Measurements from ENCODE around the gene CNTN4.
"Not testable (repeated sequence)": the region's sequence is repeated elsewhere in the genome, so short reads cannot be mapped to it uniquely, and the experiment has no call there.

CNTN4 gene

DNA sequence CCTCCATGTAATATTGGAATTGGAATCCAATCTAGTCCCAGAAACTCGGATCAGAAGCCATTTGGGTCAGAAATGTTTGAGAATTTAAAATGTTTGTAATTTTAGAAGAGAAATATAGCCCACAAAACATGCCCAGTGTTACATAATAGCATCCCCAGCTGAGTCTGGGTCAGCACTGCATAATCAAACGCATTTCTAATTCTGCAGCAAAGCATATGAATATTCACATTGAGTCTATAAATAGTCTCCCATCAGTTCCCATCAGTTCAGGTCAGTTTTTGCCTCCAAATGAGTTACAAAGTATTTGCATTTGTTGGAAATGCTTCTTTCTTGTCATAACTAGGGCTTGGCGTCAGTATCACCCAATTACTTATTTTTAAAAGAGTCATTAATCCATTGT is 628.4 kb downstream of the CNTN4 start:
- no peak for DNase-seq

GRCh38 chr3:2727610-2728318 is 629.1 kb downstream of the CNTN4 start:
- no peak for DNase-seq

DNA sequence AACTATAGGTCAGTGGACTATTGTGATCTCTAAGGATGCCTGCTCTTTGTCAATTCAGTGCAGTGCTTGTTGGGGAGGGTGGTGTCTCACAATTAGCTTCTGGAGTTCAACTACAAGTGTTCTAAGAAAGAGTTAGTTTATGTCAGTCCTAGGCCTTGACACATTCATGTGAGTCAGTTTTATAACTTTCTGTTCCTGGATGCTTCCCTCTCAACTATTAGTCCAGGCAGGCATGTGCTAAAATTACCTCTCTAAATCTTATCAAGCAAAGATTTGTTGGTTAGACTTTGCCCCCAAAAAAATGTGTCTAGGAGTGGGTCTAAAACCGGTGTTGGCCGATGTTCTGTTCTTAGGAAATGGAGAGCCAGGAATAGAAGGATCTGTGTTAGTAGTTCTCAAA is 633.2 kb downstream of the CNTN4 start:
- no peak for DNase-seq

GRCh38 chr3:2735392-2735894 is 636.8 kb downstream of the CNTN4 start:
- DNase-seq = no peak

DNA sequence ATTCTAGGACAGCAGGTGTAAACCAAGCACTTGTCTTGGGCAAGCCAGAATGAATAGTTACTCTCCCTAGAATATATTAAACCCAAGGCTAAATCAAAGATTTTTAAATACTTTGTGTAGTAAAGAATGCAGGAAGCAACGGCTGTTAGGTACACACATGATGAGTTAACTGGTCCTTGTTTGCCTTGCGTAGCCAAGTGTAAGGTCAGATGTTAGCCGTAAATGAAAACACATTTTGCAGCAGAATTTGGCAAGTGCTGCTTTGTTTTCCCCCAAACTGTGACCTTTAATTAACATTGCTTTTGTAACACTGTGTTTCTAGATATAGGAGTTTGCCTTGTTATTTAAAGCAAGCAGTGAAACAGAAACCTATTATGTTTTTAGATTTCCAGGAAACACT is 642.9 kb downstream of the CNTN4 start:
- no peak for DNase-seq

DNA sequence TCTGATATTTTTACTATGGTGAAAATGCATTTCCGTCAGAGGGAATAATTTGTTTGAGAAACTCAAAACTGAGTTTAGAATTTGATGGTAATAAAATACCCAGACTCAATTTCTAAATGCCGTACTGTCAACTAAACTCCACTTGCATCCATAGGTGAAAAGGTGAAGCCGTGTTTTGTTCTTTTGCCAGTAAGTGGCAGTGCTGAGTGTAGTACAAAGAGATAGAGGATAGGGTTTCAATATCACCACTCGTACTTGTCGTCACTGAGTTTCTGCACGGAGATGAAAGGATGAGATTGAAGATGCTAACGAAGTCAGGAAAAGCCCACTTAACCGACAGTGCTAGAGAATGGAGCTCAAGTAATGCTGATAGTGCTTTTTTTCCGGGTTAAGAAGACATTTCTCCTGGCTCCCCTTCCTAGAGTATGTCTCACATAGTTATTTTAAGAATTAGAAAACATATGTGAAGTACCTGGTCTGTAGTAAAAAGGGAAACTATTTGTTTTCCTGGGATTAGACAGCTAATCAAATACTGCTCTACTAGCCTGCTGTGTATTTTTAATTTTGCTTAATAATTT is 666.4 kb downstream of the CNTN4 start:
- DNase-seq = peak; percentile 51

- DNase-seq = peak; percentile 66
Observed at GRCh38 chr3:2770451-2770850, 671.8 kb downstream of the CNTN4 start.

DNA sequence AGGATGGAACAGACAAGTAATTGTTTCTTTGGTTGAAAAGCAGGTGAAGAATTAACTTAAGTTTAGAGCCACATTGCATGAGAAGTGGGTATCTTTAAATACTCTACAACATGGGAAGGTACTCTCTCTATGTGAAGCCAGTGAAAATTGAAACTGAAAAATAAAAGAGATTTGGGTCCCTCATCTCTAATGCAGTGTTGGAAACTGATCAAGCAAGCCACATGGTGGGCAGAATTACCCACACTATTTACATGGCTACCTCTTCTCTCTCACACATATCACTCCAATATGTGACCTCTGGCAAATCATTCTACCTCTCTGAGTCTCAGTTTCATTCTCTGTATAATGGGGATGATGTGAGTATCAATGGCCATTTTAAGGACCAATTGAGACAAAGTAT is 672.5 kb downstream of the CNTN4 start:
- DNase-seq = no peak

- no peak for DNase-seq
Observed at GRCh38 chr3:2771741-2772140, 673.1 kb downstream of the CNTN4 start.

GRCh38 chr3:2772803-2773202 is 674.1 kb downstream of the CNTN4 start:
- no peak for DNase-seq

DNA sequence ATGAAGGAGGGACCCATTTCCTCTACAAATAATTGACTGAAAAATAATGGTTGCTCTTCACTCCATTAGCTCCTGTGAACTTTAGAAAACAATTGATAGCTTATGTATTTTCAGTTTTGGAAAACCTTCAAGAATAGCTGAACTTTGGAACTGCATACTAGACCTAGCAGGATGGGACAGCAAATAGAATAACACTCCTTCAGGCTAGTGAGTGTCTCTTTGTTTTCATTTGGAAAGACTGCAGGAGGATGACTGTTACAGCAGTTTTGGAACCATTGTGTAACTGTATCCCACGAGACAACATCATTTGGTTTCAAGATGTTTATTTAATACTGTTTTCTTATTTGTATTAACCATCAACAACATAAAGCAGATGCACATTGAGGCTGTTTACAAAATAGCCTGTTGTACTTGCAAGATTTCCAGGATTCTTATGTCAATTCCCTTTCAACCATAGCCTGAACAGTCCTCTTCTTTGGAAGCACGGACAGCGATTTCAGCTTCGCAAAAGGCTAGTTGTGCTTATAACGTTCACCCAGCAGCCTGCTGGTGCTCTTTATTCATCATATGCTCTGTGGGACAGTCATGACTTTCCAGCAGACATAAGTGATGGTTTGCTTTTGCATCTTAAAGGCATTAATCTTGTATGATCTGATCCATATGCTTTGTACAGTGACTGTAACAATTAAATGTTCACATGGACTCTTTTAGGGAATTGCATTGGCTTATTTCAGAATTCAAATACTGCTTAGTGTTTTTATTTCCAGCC is 676.0 kb downstream of the CNTN4 start:
- no peak for DNase-seq

GRCh38 chr3:2783261-2783660 is 684.6 kb downstream of the CNTN4 start:
- DNase-seq = no peak

DNA sequence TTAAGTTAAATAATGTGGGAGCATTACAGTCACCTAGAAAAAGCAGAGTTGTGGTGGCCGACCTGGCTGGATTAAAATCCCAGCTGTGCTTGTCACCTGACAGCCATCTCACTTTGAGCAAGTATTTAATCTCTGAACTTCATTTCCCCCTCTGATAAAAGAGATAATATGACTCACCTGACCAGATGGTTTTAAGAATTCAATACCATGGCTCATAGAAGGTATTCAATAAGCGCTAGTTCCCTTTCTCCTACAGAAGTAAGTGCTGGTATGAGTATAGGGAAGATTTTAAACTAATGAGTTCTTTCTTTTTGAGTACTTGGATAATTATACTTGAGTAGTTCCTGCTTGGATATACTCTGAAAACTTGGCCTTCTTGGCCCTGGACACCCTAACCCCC is 686.0 kb downstream of the CNTN4 start:
- no peak for DNase-seq

GRCh38 chr3:2790266-2790815 is 691.7 kb downstream of the CNTN4 start:
- no peak for DNase-seq

DNA sequence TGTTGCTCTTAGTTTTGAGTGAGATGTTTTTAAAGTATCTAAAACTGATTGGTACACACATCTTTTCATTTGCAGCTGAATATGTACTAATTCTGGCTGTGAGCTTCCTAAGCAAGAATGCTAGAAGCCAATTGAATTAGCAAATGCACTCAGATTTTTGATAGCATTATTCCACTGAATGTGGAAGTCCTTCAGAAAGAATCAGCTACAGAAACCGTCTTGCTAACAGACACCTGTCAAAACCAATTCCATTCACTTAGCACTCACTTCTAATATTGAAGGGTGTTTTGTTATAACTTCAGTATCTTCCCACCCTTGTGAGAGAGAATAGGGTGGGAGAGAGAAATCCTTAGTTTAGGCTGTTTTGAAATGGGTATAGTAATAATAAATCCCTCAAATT is 693.8 kb downstream of the CNTN4 start:
- DNase-seq = no peak

- DNase-seq = no peak
Observed at GRCh38 chr3:2793987-2794386, 695.3 kb downstream of the CNTN4 start.

- no peak for DNase-seq
Observed at GRCh38 chr3:2802429-2802828, 703.8 kb downstream of the CNTN4 start.

- no peak for DNase-seq
Observed at GRCh38 chr3:2807514-2807913, 708.8 kb downstream of the CNTN4 start.

- no peak for DNase-seq
Observed at GRCh38 chr3:2810723-2811122, 712.1 kb downstream of the CNTN4 start.

DNA sequence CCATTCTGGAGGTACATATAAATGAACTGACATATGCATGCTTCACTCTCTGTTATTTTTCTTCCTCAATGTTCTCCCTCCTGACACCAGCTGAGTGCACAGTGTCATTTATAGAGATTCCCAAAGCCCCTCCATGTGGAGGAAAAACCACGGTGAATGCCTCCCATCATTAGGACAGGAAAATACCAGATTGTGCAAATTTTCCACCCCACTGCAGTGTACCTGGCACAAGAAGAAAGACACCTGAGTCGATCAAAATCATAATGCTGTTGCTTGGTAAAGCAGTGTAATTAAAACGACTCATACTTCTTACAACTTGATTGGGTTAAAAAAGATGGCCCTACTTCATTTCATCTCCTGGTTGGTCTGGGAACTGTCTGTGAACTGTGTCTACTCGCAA is 720.9 kb downstream of the CNTN4 start:
- no peak for DNase-seq

DNA sequence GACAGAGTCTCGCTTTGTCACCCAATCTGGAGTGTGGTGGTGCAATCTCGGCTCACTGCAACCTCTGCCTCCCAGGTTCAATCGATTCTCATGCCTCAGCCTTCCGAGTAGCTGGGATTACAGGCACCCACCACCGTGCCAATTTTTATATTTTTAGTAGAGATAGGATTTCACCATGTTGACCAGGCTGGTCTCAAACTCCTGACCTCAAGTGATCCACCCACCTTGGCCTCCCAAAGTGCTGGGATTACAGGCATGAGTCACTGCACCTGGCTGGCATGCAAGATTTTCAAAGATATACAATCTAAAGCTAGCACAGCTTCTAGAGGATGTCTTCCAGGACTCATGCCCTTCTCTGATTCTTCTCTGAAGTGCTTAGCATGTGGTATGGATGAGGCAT is 722.3 kb downstream of the CNTN4 start:
- not testable (repeated sequence) for DNase-seq

GRCh38 chr3:2822611-2823010 is 723.9 kb downstream of the CNTN4 start:
- DNase-seq = no peak

DNA sequence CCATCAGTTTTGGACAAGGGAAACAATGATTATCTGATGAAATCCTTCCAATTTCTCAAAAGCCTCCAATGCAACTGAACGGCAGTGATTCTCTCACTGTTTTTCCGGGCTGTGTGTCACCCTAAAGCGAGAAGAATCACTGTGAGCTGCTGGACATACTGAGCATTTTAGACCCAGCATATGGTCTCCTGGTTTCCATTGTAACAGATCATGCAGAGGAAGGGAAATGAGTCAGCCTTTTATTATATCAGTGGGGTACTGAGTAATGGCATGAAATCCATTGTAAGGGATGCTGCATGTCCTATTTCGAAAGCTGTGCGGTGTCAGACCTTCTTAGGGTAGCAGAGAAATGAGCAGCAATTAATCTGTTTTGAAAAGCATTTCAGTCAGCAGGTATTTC is 724.4 kb downstream of the CNTN4 start:
- no peak for DNase-seq

All from islet precursor cell (in vitro differentiated cells).